Tibial nerve (tissue), 3 donors: ENCODE data around the gene RASGEF1B.

Source experiments
- CTCF ChIP-seq, 5 experiments: fragments of 200-600 bp in 3 of 5; fragments of 450-650 bp in 2 of 5; sonication (generic) in 3 of 5; IDR thresholded peaks; one replicate each; pipeline ENCODE4 v1.5.1; 2016 to 2019; ENCODE audit warnings: antibody characterized with exemption in 5 of 5, mild to moderate bottlenecking in 3 of 5, moderate library complexity in 2 of 5
- POLR2A ChIP-seq, 2 donors: fragments of 450-650 bp; IDR thresholded peaks; one replicate each; pipeline ENCODE4 v1.6.1; 2017; ENCODE audit warnings: antibody characterized with exemption in 2 of 2, mild to moderate bottlenecking in 2 of 2, moderate library complexity in 2 of 2

DNA sequence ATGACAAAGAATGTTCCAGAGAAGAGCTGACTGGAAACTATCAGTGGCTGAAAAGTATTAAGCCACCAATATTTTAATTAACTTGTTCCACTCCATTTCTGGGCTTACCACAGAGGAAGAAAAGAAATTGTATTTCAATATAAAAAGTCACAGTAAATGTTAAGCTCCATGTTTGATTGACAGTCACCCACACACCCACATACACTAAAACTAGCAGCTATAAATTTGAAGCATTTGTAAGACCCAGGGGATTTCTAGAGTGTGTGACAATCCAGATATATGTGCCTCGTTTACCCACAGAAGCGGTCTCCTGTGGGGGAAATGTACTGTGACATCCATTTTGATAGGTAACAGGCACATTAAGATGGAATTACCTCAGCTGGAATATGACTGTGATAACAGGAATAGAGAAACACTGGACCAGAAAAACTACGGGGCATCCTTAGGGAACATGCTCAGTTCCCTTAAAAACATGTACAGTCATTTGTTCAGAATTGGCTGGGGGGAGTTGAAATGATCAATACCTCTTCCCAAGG, 39.0 kb upstream of the RASGEF1B start:
- TF ChIP-seq POLR2A (IDR thresholded peaks at IDR 0.05): no peak
- no peak for TF ChIP-seq CTCF (IDR thresholded peaks at IDR 0.05)
